Adrenal gland (tissue), 12 donors: ENCODE data around the gene WIPF3. TPM values are rescaled to one million over a fixed set of nuclear protein-coding genes. Genes with fewer than 3 reads are reported as not detected.

Experiments
- DNase-seq, 7 donors: peaks; one replicate each; pipeline ENCODE4 v3.0.0-alpha.2; 2019 to 2020
- H3K27ac ChIP-seq, 5 donors: fragments of 200-600 bp; sonication (generic) in 4 of 5; 1 replicate in 3 of 5; 2 replicates in 2 of 5; pipeline versions ENCODE4 v1.5.1 to v1.8.0; 2016 to 2020; ENCODE audit warnings: mild to moderate bottlenecking in 1 of 5
- H3K27me3 ChIP-seq: fragments of 200-600 bp; 2 replicates; pipeline ENCODE4 v1.8.0; 2021
- H3K36me3 ChIP-seq, 2 donors: fragments of 200-600 bp; replicated peaks in 1 of 2; 1 replicate in 1 of 2; 2 replicates in 1 of 2; pipeline versions ENCODE4 v1.5.1 to v1.8.0; 2018 to 2022
- H3K4me1 ChIP-seq, 2 donors: fragments of 200-600 bp; replicated peaks in 1 of 2; 1 replicate in 1 of 2; 2 replicates in 1 of 2; pipeline versions ENCODE4 v1.5.1 to v1.8.0; 2018 to 2021
- H3K4me3 ChIP-seq, 4 donors: fragments of 200-600 bp; sonication (generic) in 3 of 4; one replicate each; pipeline ENCODE4 v1.5.1; 2016 to 2018
- H3K9me3 ChIP-seq, 3 donors: fragments of 200-600 bp; sonication (generic) in 1 of 3; replicated peaks in 1 of 3; 1 replicate in 2 of 3; 2 replicates in 1 of 3; pipeline versions ENCODE4 v1.5.1 to v1.8.0; 2016 to 2021
- CTCF ChIP-seq, 6 experiments: fragments of 450-650 bp in 4 of 6; fragments of 200-600 bp in 2 of 6; sonication (generic) in 1 of 6; IDR thresholded peaks; 1 replicate in 5 of 6; 2 replicates in 1 of 6; pipeline versions ENCODE4 v1.5.1 to v1.8.0; 2016 to 2021; ENCODE audit warnings: antibody characterized with exemption in 6 of 6, mild to moderate bottlenecking in 2 of 6, moderate library complexity in 1 of 6
- POLR2A ChIP-seq, 2 donors: fragments of 450-650 bp; IDR thresholded peaks; one replicate each; pipeline ENCODE4 v1.6.1; 2017; ENCODE audit warnings: antibody characterized with exemption in 2 of 2, mild to moderate bottlenecking in 2 of 2, moderate library complexity in 1 of 2
- WGBS, 4 donors: extraction: QIAGEN DNeasy Blood & Tissue Kit in 2 of 4; methylation state at CpG; one replicate each; pipeline versions ENCODE4 v1.1.5 to v1.1.7; 2013 to 2017; 5-methylcytosine and 5-hydroxymethylcytosine counted together
- intact Hi-C, 2 donors: fragments of 100-400 bp; cut with DNase I; formaldehyde crosslinking; loops; one replicate each; pipeline versions ENCODE4 v1.14.1 to v1.15.0; 2022 to 2023
- polyA plus RNA-seq, 3 donors: library from polyadenylated mRNA; stranded (reverse); fragments of 200-250 nt in 2 of 3; fragments of 350-450 nt in 1 of 3; fragmentation: Illumina TruSeq in 1 of 3; extraction: RNeasy Lipid Tissue Mini Kit (QIAGEN cat#74804) in 1 of 3; gene quantifications; one replicate each; pipeline ENCODE4 v1.2.3, GENCODE V29; 2013 to 2014
- small RNA-seq, 2 donors: library from RNA; depleted of rRNA; stranded (forward); fragments of <200 nt; gene quantifications; one replicate each; pipeline ENCODE3, GENCODE V24; 2016
- total RNA-seq, 9 donors: library from RNA; depleted of rRNA in 4 of 9; stranded (reverse); fragments of >200 nt in 4 of 9; fragments of 120-200 nt in 1 of 9; fragmentation: NEBNext Ultra II Directional in 1 of 9; extraction: Animal tissue kit (Norgen Biotek cat#: 25700) in 1 of 9; gene quantifications; one replicate each; pipeline versions ENCODE4 v1.1.0 to v1.2.4, GENCODE V29; 2013 to 2023
- donor health status: healthy with polysubstance abuse.
- donor health status: Bipolar disorder and iron deficiency.
- donor health status: DM: yes; HTN: yes; CAD: no.
- donor health status: DM: no; HTN: no; CAD: no.
- donor health status: DM: no; HTN: no; CAD: no.
- donor health status: DM: yes; HTN: yes; CAD: no.

The WIPF3 gene
- total and polyA plus RNA-seq, 12 donors: 0.50 to 16.0 (median 5.2) TPM

- no peaks in the 10 kb centered on the region for H3K4me1 ChIP-seq
- no peak overlapping the region for H3K4me3 ChIP-seq
- no peaks in the 10 kb centered on the region for H3K36me3 ChIP-seq
- TF ChIP-seq POLR2A (IDR thresholded peaks at IDR 0.05) (no peak), CTCF (IDR thresholded peaks at IDR 0.05) (no peak)
- H3K27me3 ChIP-seq: no peaks in the 10 kb centered on the region
- DNase-seq: no peak
- no peak overlapping the region for H3K27ac ChIP-seq
- no peaks in the 10 kb centered on the region for H3K9me3 ChIP-seq
- intact Hi-C loops: no loop called here
- 92 to 100% (median 97%) methylated on average over 1 of the region's 1 CpG for WGBS, 4 donors
Observed at GRCh38 chr7:29962035-29962434, 155.7 kb downstream of the WIPF3 start.

- H3K36me3 ChIP-seq: no peaks in the 10 kb centered on the region
- WGBS, 4 donors: 78 to 88% (median 83%) methylated on average over 3 of the region's 3 CpGs
- no peak overlapping the region for H3K4me3 ChIP-seq
- peaks cover 0 to 18% of the 10 kb centered on the region in 2 donors for H3K4me1 ChIP-seq
- no peak for TF ChIP-seq POLR2A (IDR thresholded peaks at IDR 0.05)
- no peak for TF ChIP-seq CTCF (IDR thresholded peaks at IDR 0.05)
- intact Hi-C loops: no loop called here
- no peak overlapping the region for H3K27ac ChIP-seq
- no peaks in the 10 kb centered on the region for H3K9me3 ChIP-seq
- no peaks in the 10 kb centered on the region for H3K27me3 ChIP-seq
- no peak for DNase-seq
Observed at GRCh38 chr7:29965030-29965429, 158.7 kb downstream of the WIPF3 start.

Small RNA genes lying within 50 kb of the gene (small RNA-seq; reads per million reads assigned to genes)
- 0 reads per million in 2 donors for gene RF01210

Other genes with a start within 250 kb of the WIPF3 start
- gene PRR15, start 242.7 kb upstream of the WIPF3 start, total RNA-seq: 1 to 10 TPM in 6 of 9 donors, under 1 TPM in 3; 0.26 to 9.0 (median 1.1) TPM
- gene PRR15, start 242.7 kb upstream of the WIPF3 start, polyA plus RNA-seq: 1 to 10 TPM in 2 of 3 donors, under 1 TPM in 1; 0.31 to 1.4 (median 1.0) TPM
- gene SCRN1, start 183.3 kb downstream of the WIPF3 start, total RNA-seq: 10 to 100 TPM; 37.4 to 75.9 (median 51.6) TPM
- gene SCRN1, start 183.3 kb downstream of the WIPF3 start, polyA plus RNA-seq: 10 to 100 TPM in 2 of 3 donors, 1 to 10 TPM in 1; 8.2 to 56.1 (median 10.8) TPM
- gene FKBP14, start 220.2 kb downstream of the WIPF3 start, total RNA-seq: 10 to 100 TPM in 6 of 9 donors, 1 to 10 TPM in 3; 3.7 to 35.0 (median 14.5) TPM
- 10 to 100 TPM in 1 of 3 donors, 1 to 10 TPM in 2; 2.0 to 28.2 (median 2.5) TPM for gene FKBP14, start 220.2 kb downstream of the WIPF3 start, polyA plus RNA-seq
- 10 to 100 TPM in 1 of 9 donors, 1 to 10 TPM in 8; 4.1 to 14.5 (median 6.4) TPM for gene PLEKHA8, start 221.9 kb downstream of the WIPF3 start, total RNA-seq
- gene PLEKHA8, start 221.9 kb downstream of the WIPF3 start, polyA plus RNA-seq: 1 to 10 TPM; 2.1 to 6.6 (median 2.2) TPM